HFF-Myc (cell line): ENCODE results near the gene SH2D5.

Experiments
- DNase-seq: peaks from one replicate; pipeline ENCODE4 v3.0.0-alpha.2; 2011; ENCODE audit warnings: low read depth; ENCODE audit errors: extremely low read depth
- H3K4me3 ChIP-seq: replicated peaks from 2 replicates; pipeline ENCODE4 v1.5.1; 2011; ENCODE audit warnings: low read depth, mild to moderate bottlenecking, control low read depth, low read length
- CTCF ChIP-seq: IDR thresholded peaks from 2 replicates; pipeline ENCODE4 v1.5.1; 2012; ENCODE audit warnings: mild to moderate bottlenecking, low read depth, low read length, control low read depth; ENCODE audit errors: missing control alignments

The SH2D5 gene

DNA sequence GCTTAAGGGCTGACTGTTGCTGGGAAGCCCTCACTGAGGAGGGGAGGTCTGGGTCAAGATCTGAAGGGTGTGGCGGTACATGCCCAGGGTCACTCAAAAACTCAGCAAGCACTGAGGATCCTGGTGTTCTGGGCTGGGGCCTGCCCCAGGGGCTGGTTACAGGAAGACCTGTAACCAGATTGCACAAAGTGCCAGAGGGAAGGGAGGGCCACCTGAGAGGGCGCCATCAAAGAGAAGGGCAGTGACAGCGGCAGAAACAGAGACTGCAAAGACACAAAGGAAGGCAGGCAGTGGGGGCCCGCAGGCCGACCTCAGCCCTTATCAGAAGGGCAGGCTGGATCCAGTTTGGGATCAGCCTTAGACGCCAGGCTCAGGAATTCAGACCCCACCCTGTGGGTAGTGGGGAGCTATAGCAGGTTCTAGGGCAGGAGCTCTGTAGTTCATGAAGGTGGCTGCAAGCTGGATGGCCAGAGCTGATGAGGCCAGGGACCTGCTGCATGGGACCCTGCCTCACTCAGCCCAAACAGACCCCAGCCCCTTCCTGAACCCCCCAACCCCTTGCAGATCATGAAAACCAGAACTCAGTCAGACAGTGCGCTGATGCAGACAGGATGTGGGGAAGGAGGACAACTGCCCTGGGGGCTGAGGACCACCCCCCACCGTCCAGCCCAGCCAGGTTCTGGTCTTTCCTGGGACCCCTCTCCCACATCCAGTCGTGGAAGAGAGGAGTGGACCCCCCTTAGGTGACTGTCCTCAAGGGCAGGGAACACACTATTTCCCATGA lies 3.9 kb downstream of the SH2D5 start:
- DNase-seq: no peak
- no peak for TF ChIP-seq CTCF
- H3K4me3 ChIP-seq: no peak overlapping the region

DNA sequence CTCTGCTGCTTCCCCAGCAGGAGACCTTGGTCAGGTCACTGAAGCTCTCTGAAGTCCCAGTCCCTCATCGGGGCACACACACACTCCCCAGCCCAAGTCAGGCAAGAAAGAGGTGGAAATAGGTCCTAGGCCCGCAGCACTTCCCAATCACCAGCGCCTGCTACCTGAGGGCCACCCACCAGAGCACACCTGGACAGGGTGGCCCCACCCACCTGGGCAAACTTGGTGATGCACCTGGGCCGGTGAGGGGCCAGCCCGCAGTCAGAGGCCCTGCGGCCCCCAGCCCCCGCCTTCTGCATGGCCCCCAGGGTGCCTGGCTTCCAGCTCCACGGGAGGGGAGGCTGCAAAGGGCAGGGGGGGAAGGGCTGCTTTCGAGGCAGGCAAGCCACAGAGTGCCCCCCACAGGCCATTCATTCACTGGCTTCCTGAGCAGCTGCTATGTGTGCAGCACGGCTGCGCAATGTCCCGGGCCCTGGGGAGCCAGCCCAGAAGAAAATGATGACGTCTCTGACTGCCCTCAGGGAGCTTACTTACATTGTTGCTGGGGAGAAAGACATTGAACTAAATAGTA lies 4.7 kb downstream of the SH2D5 start:
- no peak overlapping the region for H3K4me3 ChIP-seq
- no peak for DNase-seq
- no peak for TF ChIP-seq CTCF

DNA sequence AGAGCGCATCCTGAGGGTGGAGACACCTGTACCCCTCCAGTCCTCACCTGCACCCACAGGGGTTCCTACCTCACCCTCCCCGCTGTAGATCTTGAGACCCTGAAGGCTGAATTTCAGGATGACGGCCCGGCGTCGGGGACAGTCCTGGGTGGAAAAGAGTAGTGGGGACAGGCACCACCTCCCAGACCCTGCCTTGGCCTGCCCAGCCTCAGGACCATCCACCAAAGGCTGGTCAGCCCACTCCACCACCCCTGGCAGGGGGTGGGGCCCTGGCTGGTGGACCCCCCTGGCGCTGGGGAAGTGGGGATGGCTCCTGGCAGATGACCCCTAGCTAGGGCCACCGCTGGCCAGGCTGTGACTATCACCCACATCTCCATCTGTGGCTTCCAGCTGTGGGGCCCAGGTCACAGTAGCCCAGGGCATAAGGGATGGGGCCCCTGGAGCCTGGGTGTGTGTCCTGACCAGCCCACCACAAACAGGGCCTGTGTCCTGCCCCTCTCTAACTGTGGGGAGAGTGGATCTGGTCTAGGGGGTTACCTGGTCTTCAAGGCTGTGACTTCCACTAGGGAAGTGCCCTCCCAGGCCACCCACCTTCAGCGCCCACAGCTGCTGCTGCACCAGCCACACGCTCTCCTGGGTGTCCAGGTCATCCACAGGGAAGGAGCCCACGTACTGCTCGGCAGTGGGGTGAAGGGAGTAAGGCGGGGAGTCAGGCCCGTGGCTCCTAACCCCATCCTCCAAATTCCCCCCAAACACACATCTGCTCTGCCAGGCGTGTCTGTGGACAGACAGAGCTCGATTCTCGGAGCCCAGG lies 5.4 kb downstream of the SH2D5 start:
- DNase-seq: no peak
- TF ChIP-seq CTCF: no peak
- no peak overlapping the region for H3K4me3 ChIP-seq

- no peak for TF ChIP-seq CTCF
- H3K4me3 ChIP-seq: no peak overlapping the region
- no peak for DNase-seq
Observed at GRCh38 chr1:20726118-20726911, 6.2 kb downstream of the SH2D5 start.

DNA sequence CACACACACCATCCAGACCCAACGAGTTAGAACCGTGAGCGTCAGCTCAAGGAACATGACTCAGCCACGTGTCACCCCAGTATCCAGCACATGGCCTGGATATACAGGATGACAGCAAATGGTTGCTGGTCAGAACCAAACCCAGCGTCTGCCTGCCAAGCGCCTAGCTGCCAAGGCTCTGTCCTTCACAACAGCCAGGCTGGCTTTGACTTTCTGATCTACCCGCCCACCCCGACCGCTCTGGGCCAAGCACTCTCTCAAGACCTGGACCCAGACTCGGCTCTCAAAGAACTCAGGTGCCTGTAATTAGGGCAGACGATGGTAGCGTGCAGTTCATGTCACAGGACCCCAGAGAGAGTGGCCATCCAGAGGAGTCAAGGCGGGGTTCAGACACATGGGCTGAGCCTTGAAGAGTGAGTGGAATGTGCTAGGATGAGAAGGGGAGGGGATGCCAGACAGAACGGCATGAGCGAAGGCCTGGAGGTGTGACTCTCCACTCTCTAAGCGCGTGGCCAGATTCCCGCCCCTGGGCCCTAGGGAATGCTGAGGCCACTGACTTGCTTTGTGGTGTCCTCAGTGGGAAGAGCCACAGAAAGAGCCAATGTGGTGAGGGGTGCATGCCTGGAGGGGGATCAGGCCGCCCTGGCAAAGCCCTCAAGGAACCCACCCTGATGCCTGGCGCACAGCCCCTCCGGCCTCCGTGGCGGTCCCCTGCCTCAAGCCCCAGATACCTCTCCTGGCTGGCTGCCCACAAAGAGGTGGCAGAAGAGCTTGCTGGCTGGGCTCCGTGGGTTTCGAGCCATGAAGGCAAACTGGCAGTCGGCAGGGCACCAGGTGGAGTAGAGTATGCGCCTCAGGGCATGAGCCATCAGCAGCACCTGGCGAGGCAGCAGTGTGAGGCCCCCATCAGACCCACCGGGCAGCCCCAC lies 7.0 kb downstream of the SH2D5 start:
- no peak for TF ChIP-seq CTCF
- no peak overlapping the region for H3K4me3 ChIP-seq
- DNase-seq: peak; percentile 61
